Choroid plexus epithelial cell (primary cell): ENCODE results near the gene FAM200A.
"Not testable (repeated sequence)": the region's sequence is repeated elsewhere in the genome, so short reads cannot be mapped to it uniquely, and the experiment has no call there.

Experiments
- DNase-seq: peaks from one replicate; pipeline ENCODE4 v3.0.0-alpha.2; 2010; ENCODE audit warnings: low read depth
- H3K4me3 ChIP-seq: 2 replicates; pipeline ENCODE4 v1.5.1; 2011; ENCODE audit warnings: low read depth, mild to moderate bottlenecking, control low read depth, low read length, moderate library complexity
- CTCF ChIP-seq: conservative IDR thresholded peaks from 2 replicates; pipeline ENCODE4 v1.5.1; 2011; ENCODE audit warnings: low read depth, mild to moderate bottlenecking, control low read depth, inconsistent platforms, low read length, moderate library complexity

Gene FAM200A

DNA sequence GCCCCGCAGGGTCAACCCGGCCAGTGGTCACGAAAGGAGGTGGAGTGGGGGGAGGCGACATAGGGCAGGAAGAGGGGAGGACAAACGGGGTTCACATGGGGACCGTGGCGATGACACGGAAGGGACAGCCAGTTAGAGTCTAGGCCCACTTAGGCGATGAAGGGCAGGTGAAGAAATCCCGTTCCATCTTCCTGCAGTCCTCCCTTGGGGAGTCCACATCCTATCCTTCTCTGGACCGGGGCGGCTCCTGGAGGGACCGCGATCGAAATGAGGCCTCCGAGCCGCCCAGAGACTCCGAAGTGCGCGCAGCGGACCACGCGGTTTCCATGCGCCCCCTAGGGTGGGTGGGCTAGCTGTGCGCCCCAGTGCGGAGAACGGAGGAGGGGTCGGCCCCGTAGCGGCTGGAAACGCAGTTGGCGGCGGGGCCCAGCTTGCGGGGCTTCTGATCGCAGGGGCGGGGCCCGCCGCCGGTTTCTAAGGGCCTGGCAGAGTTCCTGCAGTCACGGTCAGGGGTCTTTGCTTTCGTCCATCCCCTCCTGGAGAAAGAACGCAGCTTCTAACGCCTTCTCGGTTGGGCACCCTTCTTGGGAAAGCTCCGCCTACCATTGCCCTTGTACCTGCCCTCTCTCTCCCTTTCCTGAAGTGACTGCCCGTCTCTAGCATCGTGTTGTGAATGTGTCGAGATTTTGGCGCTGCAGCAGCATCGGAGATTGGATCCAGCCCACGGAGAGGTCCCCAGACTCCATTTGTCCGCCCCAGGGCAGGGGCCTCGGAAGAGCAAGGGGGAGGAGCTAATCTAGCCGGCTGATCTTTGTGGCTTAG is 28.3 kb upstream of the FAM200A start:
- H3K4me3 ChIP-seq = peak overlapping the region; percentile 62
- TF ChIP-seq CTCF = peak; percentile 51
- peak; percentile 36 for DNase-seq

- DNase-seq = no peak
- no peak for TF ChIP-seq CTCF
- peak overlapping the region; percentile 62 for H3K4me3 ChIP-seq
These were observed 27.5 kb upstream of the FAM200A start for GRCh38 chr7:99579281-99579955.

GRCh38 chr7:99576251-99576650 is 24.3 kb upstream of the FAM200A start:
- no peak for DNase-seq
- H3K4me3 ChIP-seq = no peak overlapping the region
- TF ChIP-seq CTCF = no peak

DNA sequence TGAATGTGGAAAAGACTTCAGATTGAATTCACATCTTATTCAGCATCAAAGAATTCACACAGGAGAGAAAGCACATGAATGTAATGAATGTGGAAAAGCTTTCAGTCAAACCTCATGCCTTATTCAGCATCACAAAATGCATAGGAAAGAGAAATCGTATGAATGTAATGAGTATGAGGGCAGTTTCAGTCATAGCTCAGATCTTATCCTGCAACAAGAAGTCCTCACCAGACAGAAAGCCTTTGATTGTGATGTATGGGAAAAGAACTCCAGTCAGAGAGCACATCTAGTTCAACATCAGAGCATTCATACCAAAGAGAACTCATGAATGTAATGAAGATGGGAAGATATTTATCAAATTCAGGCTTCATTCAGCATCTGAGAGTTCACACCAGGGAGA is 21.3 kb upstream of the FAM200A start:
- no peak for DNase-seq
- TF ChIP-seq CTCF = no peak
- no peak overlapping the region for H3K4me3 ChIP-seq

DNA sequence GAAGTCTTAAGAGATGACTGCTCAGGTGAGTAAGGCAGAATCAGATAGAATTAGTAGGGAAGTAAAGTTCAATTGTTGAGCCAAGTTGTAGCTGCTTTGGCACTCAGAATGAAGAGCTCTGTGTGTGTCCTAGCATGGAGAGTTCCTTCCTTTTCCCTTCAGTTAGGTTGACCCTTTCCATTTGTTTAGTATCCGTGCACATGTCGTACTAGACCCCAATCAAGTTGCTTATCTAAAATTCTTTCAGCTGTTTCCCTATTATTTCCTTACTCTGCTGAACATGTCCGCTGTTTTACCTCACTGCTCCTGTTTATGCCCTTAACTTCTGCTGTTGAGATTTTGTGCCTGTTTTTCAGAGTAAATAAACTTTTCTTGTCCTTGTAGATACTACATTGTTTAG is 19.9 kb upstream of the FAM200A start:
- no peak overlapping the region for H3K4me3 ChIP-seq
- no peak for DNase-seq
- no peak for TF ChIP-seq CTCF

GRCh38 chr7:99568770-99569169 is 16.9 kb upstream of the FAM200A start:
- H3K4me3 ChIP-seq, DNase-seq: not testable (repeated sequence)

DNA sequence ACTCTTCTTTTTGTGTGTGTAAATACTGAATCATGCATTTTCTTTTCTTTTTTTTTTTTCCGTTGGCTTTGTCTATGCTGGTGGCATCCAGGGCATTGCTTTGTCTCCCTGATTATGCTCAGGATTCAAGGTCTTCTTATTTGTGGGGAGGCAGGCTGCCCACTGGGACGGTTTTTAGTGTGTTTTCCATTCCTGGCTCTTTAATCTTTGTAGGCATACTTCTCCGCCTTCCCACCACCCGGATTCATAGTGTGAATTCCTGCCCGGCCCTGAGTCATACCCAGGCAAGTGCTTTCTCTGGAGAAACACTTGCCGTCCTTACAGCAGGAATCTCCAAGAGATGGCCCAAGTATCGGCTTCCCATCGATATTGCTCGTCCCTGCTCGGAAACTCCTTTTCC is 11.7 kb upstream of the FAM200A start:
- H3K4me3 ChIP-seq = no peak overlapping the region
- TF ChIP-seq CTCF = no peak
- peak; percentile 77 for DNase-seq
